HEK293 (cell line): ENCODE measurements around the gene FAM20B.

Source experiments
- CTCF ChIP-seq: fragments of 450-650 bp; formaldehyde crosslinking; IDR thresholded peaks from 2 replicates; pipeline ENCODE4 v1.5.1; 2016; ENCODE audit warnings: missing biosample characterization, missing genetic modification characterization
- ELK4 ChIP-seq: IDR thresholded peaks from 2 replicates; pipeline ENCODE4 v1.6.1; 2011; ENCODE audit warnings: mild to moderate bottlenecking, low read depth, low read length, borderline replicate concordance
- MZF1 ChIP-seq: fragments of 450-650 bp; formaldehyde crosslinking; IDR thresholded peaks from 2 replicates; pipeline ENCODE4 v1.5.1; 2017; ENCODE audit warnings: missing biosample characterization, missing genetic modification characterization, borderline replicate concordance
- SETDB1 ChIP-seq: IDR thresholded peaks from one replicate; pipeline ENCODE4 v1.6.1; 2017; ENCODE audit warnings: mild to moderate bottlenecking, low read length, moderate library complexity, mixed read lengths; ENCODE audit not compliant: insufficient read length
- ZBTB1 ChIP-seq: fragments of 450-650 bp; formaldehyde crosslinking; IDR thresholded peaks from 2 replicates; pipeline ENCODE4 v1.5.1; 2016; ENCODE audit warnings: missing biosample characterization, missing genetic modification characterization
- ZBTB7A ChIP-seq: fragments of 450-650 bp; formaldehyde crosslinking; IDR thresholded peaks from 2 replicates; pipeline ENCODE4 v1.5.1; 2016; ENCODE audit warnings: low read depth, missing biosample characterization, missing genetic modification characterization
- ZNF324 ChIP-seq: fragments of 450-650 bp; formaldehyde crosslinking; IDR thresholded peaks from 2 replicates; pipeline ENCODE4 v1.5.1; 2016; ENCODE audit warnings: missing biosample characterization, missing genetic modification characterization
- ZNF416 ChIP-seq: fragments of 450-650 bp; formaldehyde crosslinking; IDR thresholded peaks from 2 replicates; pipeline ENCODE4 v1.5.1; 2016; ENCODE audit warnings: missing biosample characterization, missing genetic modification characterization
- ZNF501 ChIP-seq: fragments of 450-650 bp; formaldehyde crosslinking; IDR thresholded peaks from 2 replicates; pipeline ENCODE4 v1.5.1; 2016; ENCODE audit warnings: missing biosample characterization, missing genetic modification characterization
- ZNF677 ChIP-seq: fragments of 450-650 bp; IDR thresholded peaks from 2 replicates; pipeline ENCODE4 v1.5.0; 2018; ENCODE audit warnings: missing biosample characterization, mild to moderate bottlenecking, missing genetic modification characterization, moderate library complexity
- ZNF707 ChIP-seq: fragments of 450-650 bp; formaldehyde crosslinking; IDR thresholded peaks from 2 replicates; pipeline ENCODE4 v1.5.1; 2016; ENCODE audit warnings: missing biosample characterization, missing genetic modification characterization
- ZNF768 ChIP-seq: fragments of 450-650 bp; formaldehyde crosslinking; IDR thresholded peaks from 2 replicates; pipeline ENCODE4 v1.5.1; 2018; ENCODE audit warnings: missing biosample characterization, mild to moderate bottlenecking, missing genetic modification characterization
- TF ChIP-seq, protein P1 (sequence below): fragments of 450-650 bp; formaldehyde crosslinking; IDR thresholded peaks from 2 replicates; pipeline ENCODE4 v1.5.1; 2017; ENCODE audit warnings: missing biosample characterization, missing genetic modification characterization

GRCh38 chr1:179080866-179081686 lies 55.4 kb downstream of the FAM20B start:
- no peak for TF ChIP-seq ZNF324 (tag by site-specific recombination)
- TF ChIP-seq ZNF707 (tag by site-specific recombination) = no peak
- no peak for TF ChIP-seq ZNF416 (tag by site-specific recombination)
- no peak for TF ChIP-seq CTCF (tag by site-specific recombination)
- TF ChIP-seq, protein P1, sequence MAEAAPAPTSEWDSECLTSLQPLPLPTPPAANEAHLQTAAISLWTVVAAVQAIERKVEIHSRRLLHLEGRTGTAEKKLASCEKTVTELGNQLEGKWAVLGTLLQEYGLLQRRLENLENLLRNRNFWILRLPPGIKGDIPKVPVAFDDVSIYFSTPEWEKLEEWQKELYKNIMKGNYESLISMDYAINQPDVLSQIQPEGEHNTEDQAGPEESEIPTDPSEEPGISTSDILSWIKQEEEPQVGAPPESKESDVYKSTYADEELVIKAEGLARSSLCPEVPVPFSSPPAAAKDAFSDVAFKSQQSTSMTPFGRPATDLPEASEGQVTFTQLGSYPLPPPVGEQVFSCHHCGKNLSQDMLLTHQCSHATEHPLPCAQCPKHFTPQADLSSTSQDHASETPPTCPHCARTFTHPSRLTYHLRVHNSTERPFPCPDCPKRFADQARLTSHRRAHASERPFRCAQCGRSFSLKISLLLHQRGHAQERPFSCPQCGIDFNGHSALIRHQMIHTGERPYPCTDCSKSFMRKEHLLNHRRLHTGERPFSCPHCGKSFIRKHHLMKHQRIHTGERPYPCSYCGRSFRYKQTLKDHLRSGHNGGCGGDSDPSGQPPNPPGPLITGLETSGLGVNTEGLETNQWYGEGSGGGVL = no peak
- TF ChIP-seq MZF1 = no peak
- no peak for TF ChIP-seq SETDB1
- no peak for TF ChIP-seq ZNF768 (tag by site-specific recombination)
- TF ChIP-seq ZBTB7A (tag by site-specific recombination) = no peak
- TF ChIP-seq ZNF677 (tag by site-specific recombination) = no peak
- TF ChIP-seq ZNF501 (tag by site-specific recombination) = no peak
- no peak for TF ChIP-seq ZBTB1 (tag by site-specific recombination)
- TF ChIP-seq ELK4 = no peak
